Fibroblast of villous mesenchyme (primary cell): ENCODE results near the gene MBNL2. TPM values are rescaled to one million over a fixed set of nuclear protein-coding genes. Genes with fewer than 3 reads are reported as not detected.

Experiments used
- DNase-seq: peaks from one replicate; pipeline ENCODE4 v3.0.0-alpha.2; 2010; ENCODE audit warnings: low read depth
- H3K4me3 ChIP-seq: 2 replicates; pipeline ENCODE4 v1.5.1; 2011; ENCODE audit warnings: low read depth, mild to moderate bottlenecking, low read length
- CTCF ChIP-seq: IDR thresholded peaks from 2 replicates; pipeline ENCODE4 v1.5.1; 2012; ENCODE audit warnings: low read depth, mild to moderate bottlenecking, low read length; ENCODE audit not compliant: insufficient read depth
- total RNA-seq: library from RNA; depleted of rRNA; stranded (reverse); fragments of >200 nt; gene quantifications from 2 replicates; pipeline ENCODE4 v1.2.3, GENCODE V29; 2012

MBNL2 gene
- total RNA-seq, 1 donor = 120 TPM

- no peak for TF ChIP-seq CTCF
- DNase-seq = no peak
- H3K4me3 ChIP-seq = no peak overlapping the region
Observed at GRCh38 chr13:97354808-97355207, 132.7 kb downstream of the MBNL2 start.

- no peak overlapping the region for H3K4me3 ChIP-seq
- no peak for DNase-seq
- no peak for TF ChIP-seq CTCF
Observed at GRCh38 chr13:97356592-97356991, 134.5 kb downstream of the MBNL2 start.

- TF ChIP-seq CTCF = peak; percentile 88
- peak; percentile 96 for DNase-seq
- H3K4me3 ChIP-seq = no peak overlapping the region
Observed at GRCh38 chr13:97359181-97360057, 137.3 kb downstream of the MBNL2 start.

- DNase-seq = no peak
- no peak for TF ChIP-seq CTCF
- H3K4me3 ChIP-seq = no peak overlapping the region
Observed at GRCh38 chr13:97360610-97361009, 138.5 kb downstream of the MBNL2 start.

GRCh38 chr13:97364031-97364430, 141.9 kb downstream of the MBNL2 start:
- no peak for TF ChIP-seq CTCF
- no peak for DNase-seq
- H3K4me3 ChIP-seq = no peak overlapping the region

GRCh38 chr13:97364827-97365226, 142.7 kb downstream of the MBNL2 start:
- no peak for DNase-seq
- TF ChIP-seq CTCF = no peak
- H3K4me3 ChIP-seq = no peak overlapping the region
